22Rv1 (cell line): ENCODE measurements around the gene SPECC1L.

ENCODE experiments used
- CTCF ChIP-seq: fragments of 450-650 bp; IDR thresholded peaks from 2 replicates; pipeline ENCODE4 v1.5.1; 2017; ENCODE audit warnings: mild to moderate bottlenecking
- ZFX ChIP-seq: fragments of 450-650 bp; IDR thresholded peaks from 2 replicates; pipeline ENCODE4 v1.6.1; 2017; ENCODE audit warnings: antibody characterized with exemption, borderline replicate concordance

- TF ChIP-seq CTCF, result no peak
- TF ChIP-seq ZFX, result no peak
Observed at GRCh38 chr22:24440718-24441405, 170.2 kb downstream of the SPECC1L start.
